K562 (cell line): ENCODE measurements around the gene FRYL. TPM values are rescaled to one million over a fixed set of nuclear protein-coding genes. Genes with fewer than 3 reads are reported as not detected.

ENCODE experiments used
- BCOR ChIP-seq: fragments of 450-650 bp; IDR thresholded peaks from 2 replicates; pipeline ENCODE4 v1.6.1; 2016
- CBFA2T3 ChIP-seq: fragments of 450-650 bp; IDR thresholded peaks from 2 replicates; pipeline ENCODE4 v1.6.1; 2017
- CBX2 ChIP-seq: fragments of 200-600 bp; sonication (generic); IDR thresholded peaks from one replicate; pipeline ENCODE4 v1.6.1; 2012; ENCODE audit warnings: mild to moderate bottlenecking, low read length, inconsistent platforms; ENCODE audit not compliant: insufficient read depth, poor library complexity, severe bottlenecking
- CCNT2 ChIP-seq: IDR thresholded peaks from 2 replicates; pipeline ENCODE4 v1.6.1; 2011; ENCODE audit warnings: borderline replicate concordance, low read depth, mild to moderate bottlenecking, moderate library complexity, mixed read lengths, low read length; ENCODE audit not compliant: insufficient read length; ENCODE audit errors: extremely low read depth
- CREB3 ChIP-seq: fragments of 450-650 bp; conservative IDR thresholded peaks from 2 replicates; pipeline ENCODE4 v1.6.1; 2016; ENCODE audit warnings: missing genetic modification characterization, low read depth, mild to moderate bottlenecking, missing compliant biosample characterization, moderate library complexity
- DMBX1 ChIP-seq: fragments of 250-450 bp; sonication (Bioruptor Pico); IDR thresholded peaks from 2 replicates; pipeline ENCODE4 v1.8.0; 2022; ENCODE audit warnings: inconsistent platforms, mild to moderate bottlenecking, moderate library complexity, borderline replicate concordance
- HDAC3 ChIP-seq: fragments of 450-650 bp; IDR thresholded peaks from 2 replicates; pipeline ENCODE4 v1.6.1; 2018; ENCODE audit warnings: borderline replicate concordance, mild to moderate bottlenecking, moderate library complexity; ENCODE audit not compliant: partially characterized antibody
- KDM1A ChIP-seq, 2 experiments: fragments of 450-650 bp; IDR thresholded peaks; 2 replicates each; pipeline ENCODE4 v1.6.1; 2016; ENCODE audit warnings: mild to moderate bottlenecking in 2 of 2
- SMARCA5 ChIP-seq: fragments of 450-650 bp; IDR thresholded peaks from 2 replicates; pipeline ENCODE4 v1.6.1; 2016
- SREBF1 ChIP-seq: fragments of 150-350 bp; IDR thresholded peaks from 2 replicates; pipeline ENCODE4 v1.6.1; 2014; ENCODE audit warnings: antibody characterized with exemption, low read depth, low read length, borderline replicate concordance
- U2AF2 ChIP-seq: fragments of 200-400 bp; formaldehyde crosslinking; optimal IDR thresholded peaks from 2 replicates; pipeline ENCODE3; 2017; ENCODE audit warnings: low read depth, mild to moderate bottlenecking, low read length
- ZNF217 ChIP-seq: sonication (generic); formaldehyde crosslinking; IDR thresholded peaks from 2 replicates; pipeline ENCODE4 v1.8.0; 2022; ENCODE audit warnings: mild to moderate bottlenecking, missing genetic modification reagents
- ZNF239 ChIP-seq: fragments of 250-450 bp; sonication (Bioruptor Pico); IDR thresholded peaks from 2 replicates; pipeline ENCODE4 v1.4.0; 2020; ENCODE audit warnings: mild to moderate bottlenecking
- ZSCAN29 ChIP-seq: fragments of 450-650 bp; IDR thresholded peaks from 2 replicates; pipeline ENCODE4 v1.6.1; 2017
- polyA plus RNA-seq, 8 experiments: library from polyadenylated mRNA; depleted of rRNA in 4 of 8; stranded (reverse) in 5 of 8; unstranded in 3 of 8; fragments of >200 nt; fragmentation: Nextera tagmentation in 2 of 8; fragmentation: Illumina TruSeq in 1 of 8; extraction: Ambion mirVana in 2 of 8; extraction: Trizol in 1 of 8; gene quantifications; 2 replicates each; pipeline versions ENCODE4 v1.2.1 to v1.2.3, GENCODE V29; 2011 to 2014; ENCODE audit warnings: inconsistent platforms in 1 of 8, missing spikeins in 1 of 8
- total RNA-seq, 7 experiments: library from RNA; depleted of rRNA in 6 of 7; stranded (reverse); fragments of >200 nt in 6 of 7; fragmentation: Illumina TruSeq in 2 of 7; extraction: Trizol in 2 of 7; gene quantifications; 2 replicates each; pipeline versions ENCODE4 v1.2.1 to v1.2.3, GENCODE V29; 2011 to 2021; ENCODE audit warnings: low replicate concordance in 1 of 7
- TF ChIP-seq, protein P1 (sequence below): sonication (generic); formaldehyde crosslinking; IDR thresholded peaks from 2 replicates; pipeline ENCODE4 v1.8.0; 2022; ENCODE audit warnings: mild to moderate bottlenecking, missing genetic modification reagents

Gene FRYL
- total and polyA plus RNA-seq, 9 of the 15 experiments (the other 6 are each of a cell fraction or from before 2014, with no cell fraction given): 7.2 to 34.9 (median 15.9) TPM

DNA sequence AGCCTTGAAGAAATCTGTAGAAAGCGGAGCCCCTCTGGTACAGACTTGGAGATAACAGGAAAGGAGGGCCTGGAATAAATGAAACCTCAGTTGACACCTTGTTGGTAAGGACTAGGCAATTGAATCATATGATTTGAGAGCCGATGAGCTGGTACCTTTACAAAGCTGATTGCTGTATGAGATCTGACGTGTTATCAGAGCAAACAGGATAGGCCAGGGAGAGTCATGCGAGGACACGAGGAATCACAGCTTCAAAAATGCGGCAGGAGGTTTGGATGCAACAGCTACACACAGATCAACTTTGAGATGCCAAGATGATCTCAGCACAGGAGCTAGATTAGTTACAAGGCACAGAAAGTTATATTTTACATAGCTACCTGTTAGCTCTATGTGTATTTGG is 304.3 kb downstream of the FRYL start (continued):
- TF ChIP-seq DMBX1 (no peak), SREBF1 (no peak), CBFA2T3 (peak; percentile 48), U2AF2 (no peak), KDM1A (IDR thresholded peaks at IDR 0.05) (peak; percentile 69 to 75; a peak in 3 of 4 replicates), BCOR (no peak), CCNT2 (peak; percentile 37), ZSCAN29 (no peak), ZNF217 (CRISPR knock-in tag) (no peak), SMARCA5 (no peak), CREB3 (tag) (0 out of 2 replicates have a peak, but pooled peaks have one; percentile 9), CBX2 (no peak), HDAC3 (no peak), ZNF239 (CRISPR knock-in tag) (no peak)
- TF ChIP-seq, protein P1, sequence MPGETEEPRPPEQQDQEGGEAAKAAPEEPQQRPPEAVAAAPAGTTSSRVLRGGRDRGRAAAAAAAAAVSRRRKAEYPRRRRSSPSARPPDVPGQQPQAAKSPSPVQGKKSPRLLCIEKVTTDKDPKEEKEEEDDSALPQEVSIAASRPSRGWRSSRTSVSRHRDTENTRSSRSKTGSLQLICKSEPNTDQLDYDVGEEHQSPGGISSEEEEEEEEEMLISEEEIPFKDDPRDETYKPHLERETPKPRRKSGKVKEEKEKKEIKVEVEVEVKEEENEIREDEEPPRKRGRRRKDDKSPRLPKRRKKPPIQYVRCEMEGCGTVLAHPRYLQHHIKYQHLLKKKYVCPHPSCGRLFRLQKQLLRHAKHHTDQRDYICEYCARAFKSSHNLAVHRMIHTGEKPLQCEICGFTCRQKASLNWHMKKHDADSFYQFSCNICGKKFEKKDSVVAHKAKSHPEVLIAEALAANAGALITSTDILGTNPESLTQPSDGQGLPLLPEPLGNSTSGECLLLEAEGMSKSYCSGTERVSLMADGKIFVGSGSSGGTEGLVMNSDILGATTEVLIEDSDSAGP: no peak
